ENCODE data around the gene TGFBI. TPM values are rescaled to one million over a fixed set of nuclear protein-coding genes. Genes with fewer than 3 reads are reported as not detected.
A peak's percentile ranks its signal among the peaks of the same experiment; 100 is the strongest.

TGFBI gene
- total RNA-seq, 1 donor from 2014 or later: 9.5 TPM

- no peak overlapping the region for H3K27ac ChIP-seq
- H2AFZ ChIP-seq (replicated peaks): no peak overlapping the region
- H3K36me3 Mint-ChIP-seq: no peaks in the 10 kb centered on the region
- H3K4me3 ChIP-seq: no peak overlapping the region
- H3F3A ChIP-seq (ENCODE audit: low read depth): no peaks in the 10 kb centered on the region
- H4K20me1 ChIP-seq (ENCODE audit: low read depth): no peaks in the 10 kb centered on the region
- H3K9me3 ChIP-seq (ENCODE audit: low read depth): no peaks in the 10 kb centered on the region
- H3K27me3 Mint-ChIP-seq (ENCODE audit: insufficient read depth, low read depth): no peaks in the 10 kb centered on the region
- H3K27me3 ChIP-seq: no peaks in the 10 kb centered on the region
- H3K9ac ChIP-seq: no peak overlapping the region
- H3K4me2 ChIP-seq: no peak overlapping the region
- H3K9me3 Mint-ChIP-seq: no peaks in the 10 kb centered on the region
- no peaks in the 10 kb centered on the region for H3K79me2 ChIP-seq (ENCODE audit: low read depth)
- no peaks in the 10 kb centered on the region for H3K36me3 ChIP-seq
- DNase-seq (ENCODE audit: low spot score): no peak
- peaks cover 19% of the 10 kb centered on the region for H3K4me1 Mint-ChIP-seq
- H3K27ac Mint-ChIP-seq: no peak overlapping the region
- H3K4me1 ChIP-seq: no peaks in the 10 kb centered on the region
- TF ChIP-seq EZH2 (IDR thresholded peaks at IDR 0.05) (no peak), CTCF (IDR thresholded peaks at IDR 0.05) (no peak), EZH2phosphoT487 (IDR thresholded peaks at IDR 0.05) (no peak)
- no peak overlapping the region for H3K4me3 Mint-ChIP-seq
Observed at GRCh38 chr5:135998889-135999288, 29.9 kb upstream of the TGFBI start.

GRCh38 chr5:135999406-136000139 lies 29.2 kb upstream of the TGFBI start:
- no peaks in the 10 kb centered on the region for H4K20me1 ChIP-seq (ENCODE audit: low read depth)
- Mint-ChIP-seq H3K27me3 (ENCODE audit: insufficient read depth, low read depth) (no peaks in the 10 kb centered on the region), H3K4me1 (peaks cover 15% of the 10 kb centered on the region), H3K4me3 (no peak overlapping the region), H3K9me3 (no peaks in the 10 kb centered on the region), H3K27ac (peak overlapping the region; percentile 72), H3K36me3 (no peaks in the 10 kb centered on the region)
- no peaks in the 10 kb centered on the region for H3K79me2 ChIP-seq (ENCODE audit: low read depth)
- no peak overlapping the region for H3K4me2 ChIP-seq
- no peaks in the 10 kb centered on the region for H3K36me3 ChIP-seq
- no peak for DNase-seq (ENCODE audit: low spot score)
- no peak overlapping the region for H3K27ac ChIP-seq
- H3K9ac ChIP-seq: no peak overlapping the region
- H3F3A ChIP-seq (ENCODE audit: low read depth): no peaks in the 10 kb centered on the region
- H3K9me3 ChIP-seq (ENCODE audit: low read depth): no peaks in the 10 kb centered on the region
- no peak for TF ChIP-seq EZH2 (IDR thresholded peaks at IDR 0.05)
- no peak for TF ChIP-seq CTCF (IDR thresholded peaks at IDR 0.05)
- TF ChIP-seq EZH2phosphoT487 (IDR thresholded peaks at IDR 0.05): no peak
- no peak overlapping the region for H3K4me3 ChIP-seq
- H2AFZ ChIP-seq (replicated peaks): no peak overlapping the region
- no peaks in the 10 kb centered on the region for H3K27me3 ChIP-seq
- no peaks in the 10 kb centered on the region for H3K4me1 ChIP-seq

- Histone ChIP-seq H3K9me3 (ENCODE audit: low read depth) (no peaks in the 10 kb centered on the region), H3K79me2 (ENCODE audit: low read depth) (no peaks in the 10 kb centered on the region), H3K27me3 (no peaks in the 10 kb centered on the region), H3K4me1 (no peaks in the 10 kb centered on the region), H3K27ac (no peak overlapping the region), H3K4me3 (no peak overlapping the region), H3K4me2 (no peak overlapping the region), H3K9ac (no peak overlapping the region), H3F3A (ENCODE audit: low read depth) (no peaks in the 10 kb centered on the region), H4K20me1 (ENCODE audit: low read depth) (no peaks in the 10 kb centered on the region), H2AFZ (replicated peaks) (no peak overlapping the region), H3K36me3 (no peaks in the 10 kb centered on the region)
- H3K27me3 Mint-ChIP-seq (ENCODE audit: insufficient read depth, low read depth): no peaks in the 10 kb centered on the region
- TF ChIP-seq EZH2 (IDR thresholded peaks at IDR 0.05): no peak
- TF ChIP-seq CTCF (IDR thresholded peaks at IDR 0.05): no peak
- no peak for TF ChIP-seq EZH2phosphoT487 (IDR thresholded peaks at IDR 0.05)
- no peak overlapping the region for H3K27ac Mint-ChIP-seq
- no peak overlapping the region for H3K4me3 Mint-ChIP-seq
- peaks cover 15% of the 10 kb centered on the region for H3K4me1 Mint-ChIP-seq
- no peak for DNase-seq (ENCODE audit: low spot score)
- no peaks in the 10 kb centered on the region for H3K9me3 Mint-ChIP-seq
- no peaks in the 10 kb centered on the region for H3K36me3 Mint-ChIP-seq
Observed at GRCh38 chr5:136000147-136000546, 28.6 kb upstream of the TGFBI start.
